ENCODE results near the gene C10orf120.

The C10orf120 gene

DNA sequence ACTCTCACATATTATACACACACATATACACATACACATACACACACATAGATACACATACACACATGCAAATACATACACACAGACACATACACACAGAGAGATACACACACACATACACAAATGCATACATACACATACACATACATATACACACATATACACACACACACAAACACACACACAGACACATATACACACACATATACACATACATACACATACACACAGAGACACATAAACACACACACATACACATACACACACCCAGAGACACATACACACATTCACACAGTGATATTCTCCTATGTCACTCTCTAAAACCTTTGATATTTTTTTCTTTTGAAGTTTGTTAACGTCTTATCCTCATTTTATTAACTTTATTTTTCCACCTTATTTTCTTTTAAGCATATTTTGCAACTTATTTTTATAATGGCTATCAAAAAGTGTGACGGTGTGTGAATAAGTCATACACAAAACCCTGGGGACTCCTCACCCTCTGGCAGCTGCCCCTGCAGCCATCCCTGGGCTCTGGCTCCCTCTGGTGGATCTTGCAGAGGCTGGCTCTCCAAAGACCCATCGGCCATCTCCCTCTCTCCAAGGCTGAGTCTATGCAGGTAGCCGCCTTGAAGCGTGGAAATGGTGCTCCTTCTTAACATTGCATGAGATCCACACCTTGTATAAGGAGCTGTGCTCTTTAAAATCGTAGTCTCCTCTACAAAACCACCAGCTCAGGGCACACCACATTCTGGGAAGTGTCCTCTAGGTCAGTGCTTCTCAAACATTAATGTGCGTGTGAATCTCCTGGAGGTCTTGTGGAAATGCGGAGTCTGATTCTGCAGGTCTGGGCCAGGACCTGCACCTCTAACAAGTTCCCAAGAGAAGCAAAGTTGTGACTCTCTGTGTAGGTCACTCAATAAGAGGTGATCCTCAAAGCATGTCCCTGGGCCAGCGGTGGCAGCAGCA lies 4.1 kb upstream of the C10orf120 start:
- DNase-seq (ENCODE audit: low read depth in 2 of 2), result peak in 1 of 2 donors; percentile 9

GRCh38 chr10:122702275-122702674 lies 2.6 kb upstream of the C10orf120 start:
- DNase-seq (ENCODE audit: low read depth in 2 of 2), result no peak

- DNase-seq (ENCODE audit: low read depth in 2 of 2), result no peak
Observed at GRCh38 chr10:122701652-122702051, 2.0 kb upstream of the C10orf120 start.

DNA sequence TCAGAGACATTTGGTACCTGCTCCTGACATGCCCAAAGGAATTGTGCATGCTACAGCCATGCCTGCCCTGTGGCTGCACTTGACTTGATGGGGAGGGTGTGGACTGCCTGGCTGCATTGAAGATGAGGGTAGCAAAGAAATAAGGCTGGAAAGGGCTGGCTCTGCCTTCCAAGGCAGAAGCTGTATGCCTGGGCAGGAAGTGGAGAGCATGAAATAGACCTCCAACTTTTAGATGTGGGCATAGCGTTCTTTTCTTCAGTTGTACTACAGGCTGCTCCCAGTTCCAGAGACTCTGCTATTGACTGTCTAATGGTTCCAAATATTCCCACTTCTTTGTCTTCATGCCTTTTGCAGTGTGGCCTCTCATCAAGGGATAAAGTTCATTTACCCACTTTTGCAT lies 3.0 kb downstream of the C10orf120 start:
- no peak for DNase-seq (ENCODE audit: low read depth in 2 of 2)

GRCh38 chr10:122692744-122693143 lies 6.9 kb downstream of the C10orf120 start:
- no peak for DNase-seq (ENCODE audit: low read depth in 2 of 2)

DNA sequence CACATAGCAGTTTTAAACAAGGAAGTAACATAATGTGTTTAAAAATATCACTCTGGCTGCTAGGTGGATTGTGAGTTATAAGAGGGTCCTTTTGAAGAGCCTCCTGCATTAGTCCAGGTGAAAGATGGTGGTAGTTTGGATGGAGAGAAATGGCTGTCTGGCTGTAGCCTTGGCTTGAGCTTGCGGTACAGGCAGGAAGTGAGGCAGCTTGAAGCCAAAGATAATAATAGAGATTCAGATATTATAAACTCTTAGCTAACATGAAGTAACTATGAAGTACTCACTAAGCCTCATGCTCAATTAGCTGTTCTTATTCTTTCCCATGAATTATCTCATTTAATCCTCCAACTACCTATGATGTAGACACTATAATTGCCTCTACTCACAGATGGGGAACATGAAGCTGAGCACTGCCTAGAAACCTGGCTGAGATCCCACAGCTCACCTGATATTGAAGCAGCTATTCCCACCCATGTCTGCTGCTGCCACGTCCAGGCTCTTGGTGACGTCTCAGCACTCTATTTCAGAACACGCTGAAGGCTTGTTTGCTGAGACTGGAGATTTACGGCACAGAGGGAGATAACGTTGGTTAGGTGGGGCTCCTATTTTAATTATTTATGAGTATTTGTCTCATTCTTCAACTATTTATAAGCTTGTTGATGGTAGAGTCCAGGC lies 10.4 kb downstream of the C10orf120 start:
- no peak for DNase-seq (ENCODE audit: low read depth in 2 of 2)

- DNase-seq (ENCODE audit: low read depth in 2 of 2), result no peak
Observed at GRCh38 chr10:122688293-122688989, 11.2 kb downstream of the C10orf120 start.

GRCh38 chr10:122682522-122682921 lies 17.1 kb downstream of the C10orf120 start:
- DNase-seq (ENCODE audit: low read depth in 2 of 2), result no peak

- DNase-seq (ENCODE audit: low read depth in 2 of 2), result no peak
Observed at GRCh38 chr10:122678266-122678665, 21.4 kb downstream of the C10orf120 start.

- no peak for DNase-seq (ENCODE audit: low read depth in 2 of 2)
Observed at GRCh38 chr10:122675278-122675677, 24.4 kb downstream of the C10orf120 start.

DNA sequence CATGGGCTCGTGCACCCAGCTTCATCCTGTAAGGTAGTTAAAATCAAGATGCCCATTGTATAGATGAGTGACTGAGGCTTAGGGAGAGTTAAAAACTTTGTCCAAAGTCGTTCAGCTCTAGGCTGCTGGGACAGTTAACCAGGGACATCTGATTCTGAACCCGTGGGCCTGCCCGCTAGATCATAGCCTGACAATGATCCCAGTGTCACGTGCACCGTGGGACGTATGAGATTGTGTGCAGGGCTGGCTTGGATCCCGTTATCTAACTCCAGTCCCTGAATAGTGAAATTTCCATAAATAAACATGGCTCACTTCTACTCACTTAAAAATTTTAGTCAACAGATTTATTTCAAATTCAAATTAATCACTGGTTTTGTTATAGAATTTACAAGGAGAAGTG lies 24.9 kb downstream of the C10orf120 start:
- DNase-seq (ENCODE audit: low read depth in 2 of 2), result no peak

GRCh38 chr10:122673731-122674130 lies 25.9 kb downstream of the C10orf120 start:
- DNase-seq (ENCODE audit: low read depth in 2 of 2), result no peak

- DNase-seq (ENCODE audit: low read depth in 2 of 2), result no peak
Observed at GRCh38 chr10:122673269-122673668, 26.4 kb downstream of the C10orf120 start.

GRCh38 chr10:122672655-122673054 lies 27.0 kb downstream of the C10orf120 start:
- no peak for DNase-seq (ENCODE audit: low read depth in 2 of 2)

GRCh38 chr10:122671355-122671754 lies 28.3 kb downstream of the C10orf120 start:
- DNase-seq (ENCODE audit: low read depth in 2 of 2), result no peak

- no peak for DNase-seq (ENCODE audit: low read depth in 2 of 2)
Observed at GRCh38 chr10:122669842-122670241, 29.8 kb downstream of the C10orf120 start.

- DNase-seq (ENCODE audit: low read depth in 2 of 2), result no peak
Observed at GRCh38 chr10:122669045-122669444, 30.6 kb downstream of the C10orf120 start.

DNA sequence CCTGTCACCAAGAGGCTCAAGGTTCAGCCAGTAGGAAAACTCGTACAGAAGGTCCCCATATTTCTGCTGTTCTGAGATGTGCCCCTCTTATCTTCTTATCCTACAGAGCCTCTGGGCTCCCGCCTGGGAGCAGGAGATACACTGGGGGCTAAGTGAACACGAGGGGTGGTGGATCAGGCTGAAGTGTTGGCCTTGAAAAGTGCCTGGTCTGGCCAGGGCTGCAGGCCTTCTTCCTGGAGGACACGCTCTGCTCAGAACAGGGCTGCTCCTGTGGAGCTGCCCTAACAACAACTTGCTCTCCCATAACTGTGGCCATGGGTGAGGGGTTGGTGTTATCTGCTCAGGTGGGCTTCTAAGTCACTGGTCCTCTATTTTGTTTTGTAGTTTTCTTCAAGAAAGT lies 33.7 kb downstream of the C10orf120 start:
- no peak for DNase-seq (ENCODE audit: low read depth in 2 of 2)

GRCh38 chr10:122665329-122665860 lies 34.3 kb downstream of the C10orf120 start:
- no peak for DNase-seq (ENCODE audit: low read depth in 2 of 2)

DNA sequence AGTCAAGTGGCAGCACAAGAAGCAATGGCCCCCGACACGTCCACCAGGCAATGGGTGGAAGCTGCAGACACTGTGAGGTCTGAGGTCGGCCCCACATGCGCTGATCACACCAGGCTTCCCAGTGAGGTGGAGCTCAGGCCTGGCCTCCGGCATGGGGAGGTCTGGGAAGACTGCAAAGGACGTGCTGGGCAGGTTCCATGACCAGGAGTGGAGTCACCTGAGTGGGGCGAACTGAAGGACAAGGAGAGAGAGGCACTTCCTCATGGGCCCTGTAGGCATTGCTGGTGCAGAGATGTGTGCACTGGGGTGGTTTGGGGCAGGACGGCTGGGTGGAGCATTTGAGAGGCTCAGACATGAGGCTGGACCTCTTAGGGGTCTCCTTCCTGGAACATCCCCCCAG lies 35.1 kb downstream of the C10orf120 start:
- no peak for DNase-seq (ENCODE audit: low read depth in 2 of 2)

DNA sequence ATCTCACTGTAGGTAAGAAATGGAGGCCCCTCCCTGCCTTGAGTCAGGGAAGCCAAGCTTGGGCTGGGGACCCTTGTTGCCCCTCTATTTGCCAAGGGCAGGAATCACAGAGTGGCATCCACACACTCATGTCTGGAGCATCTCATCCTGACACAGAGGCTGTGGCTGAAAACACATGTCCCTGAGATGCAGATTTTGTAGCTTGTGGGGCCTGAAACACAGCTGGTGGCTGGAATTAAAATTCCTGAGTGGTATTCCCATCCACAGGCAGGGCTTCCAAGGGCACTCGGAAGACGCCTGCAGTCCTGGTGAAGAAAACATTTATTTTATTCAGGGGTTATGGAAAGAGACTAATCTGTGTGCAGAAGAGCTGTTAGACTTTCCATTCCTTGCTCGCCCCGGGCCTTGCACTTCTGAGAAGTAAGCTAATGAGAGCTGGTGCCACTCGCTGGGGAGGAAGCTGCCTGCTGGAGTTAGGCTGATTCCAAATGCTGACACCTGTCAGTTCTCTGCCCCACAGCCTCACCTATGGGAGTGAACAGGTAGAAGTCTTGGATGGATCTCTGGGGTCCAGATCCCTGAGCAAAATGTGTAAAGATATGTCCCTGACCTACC lies 36.0 kb downstream of the C10orf120 start:
- no peak for DNase-seq (ENCODE audit: low read depth in 2 of 2)

DNA sequence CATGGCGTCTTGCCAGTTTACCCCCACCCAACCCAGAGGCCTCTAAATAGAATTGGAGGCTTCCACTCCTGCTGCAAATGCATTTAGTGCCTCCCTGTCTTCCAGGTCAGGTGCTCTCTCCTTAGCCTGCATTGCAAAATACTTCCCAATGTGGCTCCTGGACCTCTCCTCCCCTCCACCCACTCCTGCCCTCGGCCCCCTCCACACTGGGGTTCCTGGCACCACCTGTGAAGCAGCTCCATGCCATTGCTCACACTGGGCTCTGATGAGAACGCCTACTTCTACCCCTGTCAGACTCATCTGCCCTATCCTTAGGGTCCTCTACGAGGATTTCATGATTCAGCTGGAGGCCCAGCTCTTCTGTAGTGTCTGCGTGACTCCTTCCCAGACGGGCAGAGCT lies 37.4 kb downstream of the C10orf120 start:
- no peak for DNase-seq (ENCODE audit: low read depth in 2 of 2)

Measured in stimulated activated CD8-positive, alpha-beta memory T cell treated with anti-CD3 and anti-CD28 coated beads, Interleukin-7, amount 100 ng/mL, for 1 hour (primary cell).